ENCODE measurements around the gene ADGRF3. TPM values are rescaled to one million over a fixed set of nuclear protein-coding genes. Genes with fewer than 3 reads are reported as not detected.
"Not testable (repeated sequence)": the region's sequence is repeated elsewhere in the genome, so short reads cannot be mapped to it uniquely, and the experiment has no call there.

The ADGRF3 gene
- total and polyA plus RNA-seq, 2 of the 8 experiments (the other 6 are each of a cell fraction or from before 2014, with no cell fraction given) = 0.54 to 0.69 TPM

DNA sequence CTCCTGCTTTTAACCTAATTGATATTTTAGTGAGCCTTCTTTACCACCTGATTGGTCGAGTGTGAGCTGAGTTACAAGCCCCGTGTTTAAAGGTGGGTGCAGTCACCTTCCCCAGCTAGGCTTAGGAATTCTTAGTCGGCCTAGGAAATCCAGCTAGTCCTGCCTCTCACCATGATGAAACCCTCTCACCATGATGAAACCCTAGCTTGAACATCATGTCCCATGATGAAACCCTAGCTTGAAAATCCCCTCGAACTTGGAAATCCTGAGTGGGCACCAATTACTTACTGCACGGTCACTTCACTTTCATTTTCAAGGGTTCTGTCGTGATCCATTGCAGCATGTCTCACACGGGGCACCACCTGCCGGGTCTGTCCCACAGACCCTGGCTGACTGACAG is 87.8 kb downstream of the ADGRF3 start:
- H3K79me1 ChIP-seq (ENCODE audit: low read depth, low read length); H3K9me3 ChIP-seq (ENCODE audit: insufficient read depth in 2 of 2, low read depth in 1 of 2, low read length in 1 of 2); H2BK120ac ChIP-seq (replicated peaks; ENCODE audit: low read depth, low read length); H2BK5ac ChIP-seq (ENCODE audit: low read depth, low read length); H2BK12ac ChIP-seq (ENCODE audit: low read depth, low read length); H3K4me1 ChIP-seq (replicated peaks in 1 of 4; ENCODE audit: control insufficient read depth in 3 of 4, insufficient read depth in 4 of 4, low read length in 3 of 4); H3K56ac ChIP-seq (replicated peaks; ENCODE audit: insufficient read length, low read depth, low read length); H3K36me3 ChIP-seq (ENCODE audit: control insufficient read depth in 2 of 4, insufficient read depth in 4 of 4, low read length in 3 of 4); H4K91ac ChIP-seq (replicated peaks; ENCODE audit: insufficient read length, low read length); H3K27ac ChIP-seq (ENCODE audit: low read depth, low read length); H4K5ac ChIP-seq (ENCODE audit: insufficient read length, low read depth, low read length); H3K79me2 ChIP-seq (ENCODE audit: control insufficient read depth in 1 of 2, insufficient read depth in 2 of 2, low read length in 2 of 2); H2AFZ ChIP-seq (ENCODE audit: low read length); H3K27me3 ChIP-seq (replicated peaks in 1 of 4; ENCODE audit: control insufficient read depth in 3 of 4, extremely low read depth in 1 of 4, insufficient read depth in 3 of 4, low read length in 3 of 4); H2BK15ac ChIP-seq (ENCODE audit: low read length); H2AK5ac ChIP-seq (ENCODE audit: low read depth, low read length); H4K8ac ChIP-seq (ENCODE audit: extremely low read depth, insufficient read depth, low read length); H3K4ac ChIP-seq (replicated peaks; ENCODE audit: insufficient read length, low read depth, low read length); DNase-seq (ENCODE audit: low read depth in 1 of 2, low spot score in 2 of 2); H3K14ac ChIP-seq (ENCODE audit: insufficient read length); H3K18ac ChIP-seq (ENCODE audit: extremely low read depth, low read length); H2BK20ac ChIP-seq (ENCODE audit: low read length); FAIRE-seq; H3K23ac ChIP-seq (ENCODE audit: insufficient read length); H3K4me2 ChIP-seq (ENCODE audit: insufficient read depth in 1 of 2, low read depth in 2 of 2, low read length in 2 of 2); H3K4me3 ChIP-seq (ENCODE audit: extremely low read depth in 1 of 4, insufficient read depth in 2 of 4, low read depth in 3 of 4, low read length in 4 of 4); H4K20me1 ChIP-seq (replicated peaks in 1 of 2; ENCODE audit: control insufficient read depth in 1 of 2, insufficient read depth in 2 of 2, low read length in 2 of 2); H3K9ac ChIP-seq (replicated peaks in 1 of 4; ENCODE audit: extremely low read depth in 1 of 4, low read depth in 3 of 4, low read length in 3 of 4); H3K23me2 ChIP-seq (ENCODE audit: low read depth, low read length): not testable (repeated sequence)
- 94% methylated on average over 8 of the region's 8 CpGs; no CpG with 5 or more reads in 1 of the 2 experiments for WGBS, 2 experiments (ENCODE audit: extremely low coverage in 1 of 2, insufficient coverage in 1 of 2, insufficient read length in 1 of 2, insufficient replicate concordance in 2 of 2, low coverage in 1 of 2, low lambda C conversion rate in 2 of 2, missing lambda C conversion rate in 1 of 2)
- CTCF ChIA-PET (ENCODE audit: partially characterized antibody) = interaction anchor here (1.1 to 1.5 kb wide), 2 partner anchors 66 to 72 kb away, joined by 3 to 5 read pairs; no protein-coding TSS in a partner anchor
- POLR2A ChIA-PET (ENCODE audit: partially characterized antibody) = interaction anchor here (0.7 to 1.2 kb wide), 3 partner anchors 8 to 16 kb away, joined by 3 to 4 read pairs (median 3); partner anchors contain the start of genes HADHA and HADHB

Other genes starting within 250 kb of the ADGRF3 start
- 19.9 and 23.0 TPM in 2 replicates for gene GAREM2, start 173.7 kb downstream of the ADGRF3 start, total RNA-seq (2021; fragmentation: NEBNext Ultra II Directional; extraction: Animal tissue kit (Norgen Biotek cat#: 25700))
- 19.9 and 26.8 TPM in 2 replicates for gene GAREM2, start 173.7 kb downstream of the ADGRF3 start, polyA plus RNA-seq (2011; rRNA removed)
- gene HADHA, start 102.2 kb downstream of the ADGRF3 start, total RNA-seq (2021; fragmentation: NEBNext Ultra II Directional; extraction: Animal tissue kit (Norgen Biotek cat#: 25700)) = 126 and 131 TPM in 2 replicates
- 52.7 and 64.6 TPM in 2 replicates for gene HADHA, start 102.2 kb downstream of the ADGRF3 start, polyA plus RNA-seq (2011; rRNA removed)
- 52.3 and 57.3 TPM in 2 replicates for gene HADHB, start 101.8 kb downstream of the ADGRF3 start, total RNA-seq (2021; fragmentation: NEBNext Ultra II Directional; extraction: Animal tissue kit (Norgen Biotek cat#: 25700))
- 39.2 and 47.7 TPM in 2 replicates for gene HADHB, start 101.8 kb downstream of the ADGRF3 start, polyA plus RNA-seq (2011; rRNA removed)
- 54.8 and 63.8 TPM in 2 replicates for gene SELENOI, start 646 bp downstream of the ADGRF3 start, total RNA-seq (2021; fragmentation: NEBNext Ultra II Directional; extraction: Animal tissue kit (Norgen Biotek cat#: 25700))
- 15.9 and 22.2 TPM in 2 replicates for gene SELENOI, start 646 bp downstream of the ADGRF3 start, polyA plus RNA-seq (2011; rRNA removed)
- gene DRC1, start 55.1 kb upstream of the ADGRF3 start, total RNA-seq (2021; fragmentation: NEBNext Ultra II Directional; extraction: Animal tissue kit (Norgen Biotek cat#: 25700)) = not detected in 2 replicates
- gene DRC1, start 55.1 kb upstream of the ADGRF3 start, polyA plus RNA-seq (2011; rRNA removed) = 0.08 and 0.11 TPM in 2 replicates
- not detected in 2 replicates for gene OTOF, start 131.3 kb upstream of the ADGRF3 start, total RNA-seq (2021; fragmentation: NEBNext Ultra II Directional; extraction: Animal tissue kit (Norgen Biotek cat#: 25700))
- gene OTOF, start 131.3 kb upstream of the ADGRF3 start, polyA plus RNA-seq (2011; rRNA removed) = 0.06 TPM in 2 replicates